ENCODE measurements around the gene GALNT9.

GRCh38 chr12:132294121-132295034, 35.0 kb downstream of the GALNT9 start:
- TF ChIP-seq CTCF (IDR thresholded peaks at IDR 0.05; ENCODE audit: borderline replicate concordance, extremely low read depth, low read length, poor library complexity, severe bottlenecking) (no peak), EZH2 (IDR thresholded peaks at IDR 0.05; ENCODE audit: borderline replicate concordance, low read depth, low read length, severe bottlenecking) (no peak)

All from DND-41 (cell line).